ENCODE data around the gene DLX3.

DLX3 gene

GRCh38 chr17:49962599-49963308 is 32.3 kb downstream of the DLX3 start:
- no peak overlapping the region for H3K4me3 ChIP-seq (ENCODE audit: low read depth, low read length)
- in situ Hi-C loops (cut with HindIII; ENCODE audit: low sequenced_read_pairs), result no loop called here
- DNase-seq (ENCODE audit: low read depth, low spot score), result no peak
- TF ChIP-seq CTCF (IDR thresholded peaks at IDR 0.05; ENCODE audit: low read depth, low read length), result no peak

- in situ Hi-C loops (cut with HindIII; ENCODE audit: low sequenced_read_pairs), result no loop called here
- H3K4me3 ChIP-seq (ENCODE audit: low read depth, low read length), result no peak overlapping the region
- DNase-seq (ENCODE audit: low read depth, low spot score), result no peak
- no peak for TF ChIP-seq CTCF (IDR thresholded peaks at IDR 0.05; ENCODE audit: low read depth, low read length)
Observed at GRCh38 chr17:49959183-49959935, 35.7 kb downstream of the DLX3 start.

- no peak for DNase-seq (ENCODE audit: low read depth, low spot score)
- TF ChIP-seq CTCF (IDR thresholded peaks at IDR 0.05; ENCODE audit: low read depth, low read length), result no peak
- H3K4me3 ChIP-seq (ENCODE audit: low read depth, low read length), result no peak overlapping the region
- in situ Hi-C loops (cut with HindIII; ENCODE audit: low sequenced_read_pairs), result no loop called here
Observed at GRCh38 chr17:49958723-49959122, 36.3 kb downstream of the DLX3 start.

- H3K4me3 ChIP-seq (ENCODE audit: low read depth, low read length), result no peak overlapping the region
- DNase-seq (ENCODE audit: low read depth, low spot score), result no peak
- in situ Hi-C loops (cut with HindIII; ENCODE audit: low sequenced_read_pairs), result no loop called here
- TF ChIP-seq CTCF (IDR thresholded peaks at IDR 0.05; ENCODE audit: low read depth, low read length), result no peak
Observed at GRCh38 chr17:49957350-49957749, 37.7 kb downstream of the DLX3 start.

- no peak for DNase-seq (ENCODE audit: low read depth, low spot score)
- no peak for TF ChIP-seq CTCF (IDR thresholded peaks at IDR 0.05; ENCODE audit: low read depth, low read length)
- H3K4me3 ChIP-seq (ENCODE audit: low read depth, low read length), result no peak overlapping the region
- in situ Hi-C loops (cut with HindIII; ENCODE audit: low sequenced_read_pairs), result no loop called here
Observed at GRCh38 chr17:49956780-49957179, 38.2 kb downstream of the DLX3 start.

GRCh38 chr17:49955157-49955556 is 39.9 kb downstream of the DLX3 start:
- DNase-seq (ENCODE audit: low read depth, low spot score), result no peak
- in situ Hi-C loops (cut with HindIII; ENCODE audit: low sequenced_read_pairs), result no loop called here
- TF ChIP-seq CTCF (IDR thresholded peaks at IDR 0.05; ENCODE audit: low read depth, low read length), result no peak
- H3K4me3 ChIP-seq (ENCODE audit: low read depth, low read length), result no peak overlapping the region

Measured in astrocyte of the spinal cord (primary cell).